ENCODE data around the gene TECRL.

GRCh38 chr4:64340218-64341110 lies 68.8 kb downstream of the TECRL start:
- TF ChIP-seq EZH2 (IDR thresholded peaks at IDR 0.05) = no peak
- TF ChIP-seq POLR2AphosphoS5 (IDR thresholded peaks at IDR 0.05; ENCODE audit: borderline replicate concordance, low read depth, low read length) = no peak

Data from SK-N-MC (cell line).